Right atrium auricular region (tissue), 2 donors: Measurements from ENCODE around the gene PAXIP1. TPM values are rescaled to one million over a fixed set of nuclear protein-coding genes. Genes with fewer than 3 reads are reported as not detected.

Experiments used
- DNase-seq: peaks from one replicate; pipeline ENCODE4 v3.0.0-alpha.2; 2019; ENCODE audit warnings: low spot score
- H3K27ac ChIP-seq, 2 donors: fragments of 200-600 bp; sonication (generic); 1 replicate in 1 of 2; 2 replicates in 1 of 2; pipeline ENCODE4 v1.5.1; 2016 to 2019
- H3K27me3 ChIP-seq, 2 donors: fragments of 200-600 bp; sonication (generic); one replicate each; pipeline versions ENCODE4 v1.5.1 to v1.6.0; 2017 to 2019
- H3K36me3 ChIP-seq: fragments of 200-600 bp; sonication (generic); one replicate; pipeline ENCODE4 v1.5.1; 2016
- H3K4me1 ChIP-seq, 2 donors: fragments of 200-600 bp; sonication (generic); one replicate each; pipeline versions ENCODE4 v1.5.1 to v1.6.0; 2017 to 2019
- H3K4me3 ChIP-seq, 2 donors: fragments of 200-600 bp; sonication (generic); 1 replicate in 1 of 2; 2 replicates in 1 of 2; pipeline ENCODE4 v1.5.1; 2017 to 2019; ENCODE audit warnings: mild to moderate bottlenecking in 1 of 2, moderate library complexity in 1 of 2
- H3K9me3 ChIP-seq, 2 donors: fragments of 200-600 bp; sonication (generic); one replicate each; pipeline ENCODE4 v1.5.1; 2019
- CTCF ChIP-seq, 2 donors: fragments of 200-600 bp; sonication (generic); IDR thresholded peaks; one replicate each; pipeline ENCODE4 v1.5.1; 2019; ENCODE audit warnings: antibody characterized with exemption in 2 of 2
- total RNA-seq, 2 donors: library from RNA; depleted of rRNA; stranded (reverse); fragments of >200 nt; gene quantifications; one replicate each; pipeline ENCODE4 v1.1.0, GENCODE V29; 2016

Gene PAXIP1
- total RNA-seq, 2 donors from 2014 or later, result 6.2 to 8.2 TPM

GRCh38 chr7:154978017-154978416 is 24.9 kb downstream of the PAXIP1 start:
- Histone ChIP-seq H3K4me1 (peaks cover 0 to 3% of the 10 kb centered on the region in 2 donors), H3K27ac (no peak overlapping the region), H3K27me3 (no peaks in the 10 kb centered on the region), H3K36me3 (peaks cover 8% of the 10 kb centered on the region), H3K9me3 (no peaks in the 10 kb centered on the region), H3K4me3 (no peak overlapping the region)
- DNase-seq, result no peak
- TF ChIP-seq CTCF (IDR thresholded peaks at IDR 0.05), result no peak

GRCh38 chr7:154977250-154977649 is 25.7 kb downstream of the PAXIP1 start:
- no peak for DNase-seq
- Histone ChIP-seq H3K36me3 (peaks cover 8% of the 10 kb centered on the region), H3K9me3 (no peaks in the 10 kb centered on the region), H3K27ac (no peak overlapping the region), H3K4me3 (no peak overlapping the region), H3K4me1 (peaks cover 0 to 3% of the 10 kb centered on the region in 2 donors), H3K27me3 (no peaks in the 10 kb centered on the region)
- no peak for TF ChIP-seq CTCF (IDR thresholded peaks at IDR 0.05)

- H3K9me3 ChIP-seq, result no peaks in the 10 kb centered on the region
- no peak for TF ChIP-seq CTCF (IDR thresholded peaks at IDR 0.05)
- H3K4me3 ChIP-seq, result no peak overlapping the region
- no peak overlapping the region for H3K27ac ChIP-seq
- no peak for DNase-seq
- H3K27me3 ChIP-seq, result no peaks in the 10 kb centered on the region
- H3K4me1 ChIP-seq, result peaks cover 0 to 3% of the 10 kb centered on the region in 2 donors
- H3K36me3 ChIP-seq, result peaks cover 8% of the 10 kb centered on the region
Measured at GRCh38 chr7:154976844-154977243, 26.1 kb downstream of the PAXIP1 start.

GRCh38 chr7:154975984-154976383 is 26.9 kb downstream of the PAXIP1 start:
- Histone ChIP-seq H3K4me3 (no peak overlapping the region), H3K9me3 (no peaks in the 10 kb centered on the region), H3K27ac (no peak overlapping the region), H3K36me3 (peaks cover 8% of the 10 kb centered on the region), H3K4me1 (peaks cover 0 to 3% of the 10 kb centered on the region in 2 donors), H3K27me3 (no peaks in the 10 kb centered on the region)
- no peak for DNase-seq
- no peak for TF ChIP-seq CTCF (IDR thresholded peaks at IDR 0.05)

GRCh38 chr7:154973381-154973780 is 29.5 kb downstream of the PAXIP1 start:
- H3K27ac ChIP-seq, result no peak overlapping the region
- H3K27me3 ChIP-seq, result no peaks in the 10 kb centered on the region
- no peak overlapping the region for H3K4me3 ChIP-seq
- H3K36me3 ChIP-seq, result peaks cover 12% of the 10 kb centered on the region
- no peaks in the 10 kb centered on the region for H3K9me3 ChIP-seq
- TF ChIP-seq CTCF (IDR thresholded peaks at IDR 0.05), result no peak
- DNase-seq, result no peak
- H3K4me1 ChIP-seq, result peaks cover 0 to 3% of the 10 kb centered on the region in 2 donors

GRCh38 chr7:154968336-154969001 is 34.5 kb downstream of the PAXIP1 start:
- peaks cover 36% of the 10 kb centered on the region for H3K36me3 ChIP-seq
- DNase-seq, result no peak
- no peak for TF ChIP-seq CTCF (IDR thresholded peaks at IDR 0.05)
- H3K27me3 ChIP-seq, result no peaks in the 10 kb centered on the region
- H3K4me1 ChIP-seq, result no peaks in the 10 kb centered on the region
- H3K9me3 ChIP-seq, result no peaks in the 10 kb centered on the region
- no peak overlapping the region for H3K4me3 ChIP-seq
- H3K27ac ChIP-seq, result no peak overlapping the region
